ENCODE results near the gene LEP. TPM values are rescaled to one million over a fixed set of nuclear protein-coding genes. Genes with fewer than 3 reads are reported as not detected.

Gene LEP
- total and polyA plus RNA-seq, 9 donors: 0.01 to 0.87 (median 0.15) TPM; not detected in 4

DNA sequence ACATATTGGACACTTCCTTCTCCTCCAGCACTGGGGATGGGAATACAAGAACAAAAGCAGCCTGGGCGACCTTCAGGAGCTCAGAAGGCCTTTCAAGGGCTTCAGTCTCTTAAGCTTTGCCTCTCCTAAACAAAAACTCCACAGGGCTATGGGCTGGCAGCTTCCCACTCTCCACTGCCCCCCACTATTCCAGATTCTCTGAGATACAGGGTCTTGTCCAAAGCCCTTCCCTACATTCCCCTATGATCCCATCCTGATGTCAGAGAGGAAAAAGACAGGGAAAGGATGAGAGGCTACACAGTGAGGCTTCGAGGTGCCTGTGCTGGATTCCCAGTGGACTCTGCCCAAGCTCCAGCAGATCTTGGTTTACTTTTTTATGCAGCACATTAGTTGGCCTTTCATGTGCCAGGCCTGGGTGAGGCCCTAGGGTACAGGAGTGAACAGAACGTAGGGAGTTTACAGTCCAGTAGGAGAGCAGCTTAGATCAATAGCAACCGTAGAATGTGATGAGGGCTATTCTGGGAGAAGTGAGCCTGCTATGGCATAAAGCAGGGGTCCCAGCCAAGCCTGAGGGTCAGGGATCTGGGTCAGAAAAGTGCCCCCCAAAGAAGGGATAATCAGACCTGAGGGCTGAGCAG is 33.3 kb downstream of the LEP start:
- Histone ChIP-seq H3K9me3 (no peaks in the 10 kb centered on the region), H3K4me3 (no peak overlapping the region), H3K36me3 (no peaks in the 10 kb centered on the region), H3K27me3 (no peaks in the 10 kb centered on the region), H3K4me1 (ENCODE audit: insufficient read depth) (no peaks in the 10 kb centered on the region), H3K27ac (no peak overlapping the region)
- DNase-seq: no peak
- TF ChIP-seq POLR2A (IDR thresholded peaks at IDR 0.05): no peak
- no peak for TF ChIP-seq EP300 (IDR thresholded peaks at IDR 0.05)
- TF ChIP-seq, protein P1, sequence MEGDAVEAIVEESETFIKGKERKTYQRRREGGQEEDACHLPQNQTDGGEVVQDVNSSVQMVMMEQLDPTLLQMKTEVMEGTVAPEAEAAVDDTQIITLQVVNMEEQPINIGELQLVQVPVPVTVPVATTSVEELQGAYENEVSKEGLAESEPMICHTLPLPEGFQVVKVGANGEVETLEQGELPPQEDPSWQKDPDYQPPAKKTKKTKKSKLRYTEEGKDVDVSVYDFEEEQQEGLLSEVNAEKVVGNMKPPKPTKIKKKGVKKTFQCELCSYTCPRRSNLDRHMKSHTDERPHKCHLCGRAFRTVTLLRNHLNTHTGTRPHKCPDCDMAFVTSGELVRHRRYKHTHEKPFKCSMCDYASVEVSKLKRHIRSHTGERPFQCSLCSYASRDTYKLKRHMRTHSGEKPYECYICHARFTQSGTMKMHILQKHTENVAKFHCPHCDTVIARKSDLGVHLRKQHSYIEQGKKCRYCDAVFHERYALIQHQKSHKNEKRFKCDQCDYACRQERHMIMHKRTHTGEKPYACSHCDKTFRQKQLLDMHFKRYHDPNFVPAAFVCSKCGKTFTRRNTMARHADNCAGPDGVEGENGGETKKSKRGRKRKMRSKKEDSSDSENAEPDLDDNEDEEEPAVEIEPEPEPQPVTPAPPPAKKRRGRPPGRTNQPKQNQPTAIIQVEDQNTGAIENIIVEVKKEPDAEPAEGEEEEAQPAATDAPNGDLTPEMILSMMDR (IDR thresholded peaks at IDR 0.05): no peak
- 83 to 95% (median 86%) methylated on average over 4 of the region's 4 CpGs for WGBS, 3 donors
- intact Hi-C loops (cut with DNase I): no loop called here

- Histone ChIP-seq H3K27me3 (no peaks in the 10 kb centered on the region), H3K4me3 (no peak overlapping the region), H3K4me1 (ENCODE audit: insufficient read depth) (no peaks in the 10 kb centered on the region), H3K36me3 (no peaks in the 10 kb centered on the region), H3K27ac (no peak overlapping the region), H3K9me3 (no peaks in the 10 kb centered on the region)
- no peak for DNase-seq
- intact Hi-C loops (cut with DNase I): no loop called here
- WGBS, 3 donors: 39 to 60% (median 43%) methylated on average over 3 of the region's 3 CpGs
- TF ChIP-seq POLR2A (IDR thresholded peaks at IDR 0.05) (no peak), EP300 (IDR thresholded peaks at IDR 0.05) (no peak)
- TF ChIP-seq, protein P1 (IDR thresholded peaks at IDR 0.05): no peak
Measured at GRCh38 chr7:128274884-128275603, 34.0 kb downstream of the LEP start.

DNA sequence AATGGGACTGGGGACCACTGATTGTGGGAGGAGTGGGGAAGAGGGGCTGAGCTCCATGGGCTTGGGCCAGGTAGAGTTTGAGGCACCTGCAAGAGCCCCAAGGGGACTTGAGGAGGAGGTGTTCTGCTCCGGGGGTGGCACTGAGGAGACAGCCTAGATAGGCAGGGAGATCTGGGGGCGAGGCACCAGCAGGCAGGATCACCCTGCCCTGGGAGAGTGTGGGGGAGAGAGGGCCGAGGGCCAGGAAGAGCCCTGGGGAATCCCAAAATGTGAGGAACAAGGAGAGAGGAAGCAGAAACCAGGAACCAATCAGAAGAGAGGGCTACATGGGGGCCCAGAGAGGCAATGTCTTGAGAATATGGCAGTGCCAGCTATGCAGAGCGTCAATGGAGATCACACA is 34.6 kb downstream of the LEP start:
- H3K4me1 ChIP-seq (ENCODE audit: insufficient read depth): no peaks in the 10 kb centered on the region
- H3K27ac ChIP-seq: no peak overlapping the region
- intact Hi-C loops (cut with DNase I): no loop called here
- TF ChIP-seq POLR2A (IDR thresholded peaks at IDR 0.05) (no peak), EP300 (IDR thresholded peaks at IDR 0.05) (no peak)
- TF ChIP-seq, protein P1 (IDR thresholded peaks at IDR 0.05): no peak
- no peaks in the 10 kb centered on the region for H3K9me3 ChIP-seq
- H3K27me3 ChIP-seq: no peaks in the 10 kb centered on the region
- H3K36me3 ChIP-seq: no peaks in the 10 kb centered on the region
- DNase-seq: no peak
- 72 to 78% (median 78%) methylated on average over 4 of the region's 4 CpGs for WGBS, 3 donors
- H3K4me3 ChIP-seq: no peak overlapping the region

- Histone ChIP-seq H3K36me3 (no peaks in the 10 kb centered on the region), H3K4me1 (ENCODE audit: insufficient read depth) (no peaks in the 10 kb centered on the region), H3K4me3 (no peak overlapping the region), H3K27me3 (no peaks in the 10 kb centered on the region), H3K27ac (no peak overlapping the region), H3K9me3 (no peaks in the 10 kb centered on the region)
- WGBS, 3 donors: 95 to 96% (median 95%) methylated on average over 1 of the region's 1 CpG
- intact Hi-C loops (cut with DNase I): no loop called here
- TF ChIP-seq EP300 (IDR thresholded peaks at IDR 0.05) (no peak), POLR2A (IDR thresholded peaks at IDR 0.05) (no peak)
- TF ChIP-seq, protein P1 (IDR thresholded peaks at IDR 0.05): no peak
- DNase-seq: no peak
Measured at GRCh38 chr7:128278366-128278765, 37.3 kb downstream of the LEP start.
